ENCODE measurements around the gene COL4A4. TPM values are rescaled to one million over a fixed set of nuclear protein-coding genes. Genes with fewer than 3 reads are reported as not detected.

The COL4A4 gene
- total and polyA plus RNA-seq, 2 of the 13 experiments (the other 11 are each of a cell fraction or from before 2014, with no cell fraction given) = not detected

- POLR2A ChIA-PET = no interaction called here
- FAIRE-seq = no peak
- Histone ChIP-seq H3K9ac (ENCODE audit: insufficient read depth, low read depth, low read length) (no peak overlapping the region), H3K4me3 (replicated peaks in 1 of 3; ENCODE audit: insufficient read depth in 1 of 3, low read depth in 2 of 3, low read length in 3 of 3) (no peak overlapping the region), H3K4me1 (ENCODE audit: insufficient read depth, low read length) (no peaks in the 10 kb centered on the region), H3K27me3 (ENCODE audit: control insufficient read depth in 1 of 2, insufficient read depth in 2 of 2, low read length in 2 of 2) (no peaks in the 10 kb centered on the region), H3K79me2 (ENCODE audit: insufficient read depth, low read length) (no peaks in the 10 kb centered on the region), H3K9me3 (ENCODE audit: low read length) (no peaks in the 10 kb centered on the region), H3K27ac (ENCODE audit: extremely low read length, insufficient read depth, low read length) (no peak overlapping the region), H3K4me2 (ENCODE audit: low read depth, low read length) (no peak overlapping the region), H2AFZ (ENCODE audit: low read length) (no peak overlapping the region), H4K20me1 (ENCODE audit: insufficient read depth, low read length) (no peaks in the 10 kb centered on the region), H3K36me3 (replicated peaks in 1 of 2; ENCODE audit: control insufficient read depth in 1 of 2, insufficient read depth in 2 of 2, low read length in 2 of 2) (no peaks in the 10 kb centered on the region)
- CTCF ChIA-PET (ENCODE audit: low intra/inter-chr PET ratio, low total read pairs) = no interaction called here
- 2% methylated on average over 4 of the region's 4 CpGs for WGBS (ENCODE audit: low lambda C conversion rate)
- intact Hi-C loops (cut with micrococcal nuclease; ENCODE audit: unreplicated experiment) (no loop called here), in situ Hi-C loops (cut with HindIII; ENCODE audit: extremely low pct_ligation_motif_present, low pct_unique_long_range_greater_than_20kb) (no loop called here)
- ATAC-seq = no peak
- BruUV-seq (replicated peaks) = no TSS peak
- no peak for DNase-seq (ENCODE audit: low spot score)
- TF ChIP-seq ZNF180 (CRISPR knock-in tag; IDR thresholded peaks at IDR 0.05; ENCODE audit: borderline replicate concordance, low read depth) (no peak), ZNF253 (CRISPR knock-in tag; IDR thresholded peaks at IDR 0.05; ENCODE audit: borderline replicate concordance) (no peak), ZNF234 (CRISPR knock-in tag; conservative IDR thresholded peaks at IDR 0.05) (no peak), ZNF549 (CRISPR knock-in tag; IDR thresholded peaks at IDR 0.05) (no peak), SNAPC2 (CRISPR knock-in tag; IDR thresholded peaks at IDR 0.05) (no peak), ZNF3 (CRISPR knock-in tag; IDR thresholded peaks at IDR 0.05) (no peak), PBX2 (CRISPR knock-in tag; IDR thresholded peaks at IDR 0.05) (no peak), ZNF839 (CRISPR knock-in tag; IDR thresholded peaks at IDR 0.05; ENCODE audit: borderline replicate concordance) (no peak), ZNF558 (CRISPR knock-in tag; IDR thresholded peaks at IDR 0.05; ENCODE audit: borderline replicate concordance) (no peak), TEAD2 (CRISPR knock-in tag; IDR thresholded peaks at IDR 0.05) (no peak), POLR2G (IDR thresholded peaks at IDR 0.05; ENCODE audit: low read depth, low read length) (no peak), ZFP36L1 (CRISPR knock-in tag; IDR thresholded peaks at IDR 0.05) (no peak), ERF (CRISPR knock-in tag; IDR thresholded peaks at IDR 0.05) (no peak), HMG20A (CRISPR knock-in tag; IDR thresholded peaks at IDR 0.05; ENCODE audit: borderline replicate concordance) (no peak), HNRNPH1 (optimal IDR thresholded peaks at IDR 0.05; ENCODE audit: low read depth, low read length) (no peak)
- TF ChIP-seq, protein P1, sequence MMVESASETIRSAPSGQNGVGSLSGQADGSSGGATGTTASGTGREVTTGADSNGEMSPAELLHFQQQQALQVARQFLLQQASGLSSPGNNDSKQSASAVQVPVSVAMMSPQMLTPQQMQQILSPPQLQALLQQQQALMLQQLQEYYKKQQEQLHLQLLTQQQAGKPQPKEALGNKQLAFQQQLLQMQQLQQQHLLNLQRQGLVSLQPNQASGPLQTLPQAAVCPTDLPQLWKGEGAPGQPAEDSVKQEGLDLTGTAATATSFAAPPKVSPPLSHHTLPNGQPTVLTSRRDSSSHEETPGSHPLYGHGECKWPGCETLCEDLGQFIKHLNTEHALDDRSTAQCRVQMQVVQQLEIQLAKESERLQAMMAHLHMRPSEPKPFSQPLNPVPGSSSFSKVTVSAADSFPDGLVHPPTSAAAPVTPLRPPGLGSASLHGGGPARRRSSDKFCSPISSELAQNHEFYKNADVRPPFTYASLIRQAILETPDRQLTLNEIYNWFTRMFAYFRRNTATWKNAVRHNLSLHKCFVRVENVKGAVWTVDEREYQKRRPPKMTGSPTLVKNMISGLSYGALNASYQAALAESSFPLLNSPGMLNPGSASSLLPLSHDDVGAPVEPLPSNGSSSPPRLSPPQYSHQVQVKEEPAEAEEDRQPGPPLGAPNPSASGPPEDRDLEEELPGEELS (CRISPR knock-in tag; IDR thresholded peaks at IDR 0.05) = no peak
- TF ChIP-seq, protein P2, sequence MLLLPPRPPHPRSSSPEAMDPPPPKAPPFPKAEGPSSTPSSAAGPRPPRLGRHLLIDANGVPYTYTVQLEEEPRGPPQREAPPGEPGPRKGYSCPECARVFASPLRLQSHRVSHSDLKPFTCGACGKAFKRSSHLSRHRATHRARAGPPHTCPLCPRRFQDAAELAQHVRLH (CRISPR knock-in tag; IDR thresholded peaks at IDR 0.05; ENCODE audit: borderline replicate concordance, low read depth) = no peak
- TF ChIP-seq, protein P3, sequence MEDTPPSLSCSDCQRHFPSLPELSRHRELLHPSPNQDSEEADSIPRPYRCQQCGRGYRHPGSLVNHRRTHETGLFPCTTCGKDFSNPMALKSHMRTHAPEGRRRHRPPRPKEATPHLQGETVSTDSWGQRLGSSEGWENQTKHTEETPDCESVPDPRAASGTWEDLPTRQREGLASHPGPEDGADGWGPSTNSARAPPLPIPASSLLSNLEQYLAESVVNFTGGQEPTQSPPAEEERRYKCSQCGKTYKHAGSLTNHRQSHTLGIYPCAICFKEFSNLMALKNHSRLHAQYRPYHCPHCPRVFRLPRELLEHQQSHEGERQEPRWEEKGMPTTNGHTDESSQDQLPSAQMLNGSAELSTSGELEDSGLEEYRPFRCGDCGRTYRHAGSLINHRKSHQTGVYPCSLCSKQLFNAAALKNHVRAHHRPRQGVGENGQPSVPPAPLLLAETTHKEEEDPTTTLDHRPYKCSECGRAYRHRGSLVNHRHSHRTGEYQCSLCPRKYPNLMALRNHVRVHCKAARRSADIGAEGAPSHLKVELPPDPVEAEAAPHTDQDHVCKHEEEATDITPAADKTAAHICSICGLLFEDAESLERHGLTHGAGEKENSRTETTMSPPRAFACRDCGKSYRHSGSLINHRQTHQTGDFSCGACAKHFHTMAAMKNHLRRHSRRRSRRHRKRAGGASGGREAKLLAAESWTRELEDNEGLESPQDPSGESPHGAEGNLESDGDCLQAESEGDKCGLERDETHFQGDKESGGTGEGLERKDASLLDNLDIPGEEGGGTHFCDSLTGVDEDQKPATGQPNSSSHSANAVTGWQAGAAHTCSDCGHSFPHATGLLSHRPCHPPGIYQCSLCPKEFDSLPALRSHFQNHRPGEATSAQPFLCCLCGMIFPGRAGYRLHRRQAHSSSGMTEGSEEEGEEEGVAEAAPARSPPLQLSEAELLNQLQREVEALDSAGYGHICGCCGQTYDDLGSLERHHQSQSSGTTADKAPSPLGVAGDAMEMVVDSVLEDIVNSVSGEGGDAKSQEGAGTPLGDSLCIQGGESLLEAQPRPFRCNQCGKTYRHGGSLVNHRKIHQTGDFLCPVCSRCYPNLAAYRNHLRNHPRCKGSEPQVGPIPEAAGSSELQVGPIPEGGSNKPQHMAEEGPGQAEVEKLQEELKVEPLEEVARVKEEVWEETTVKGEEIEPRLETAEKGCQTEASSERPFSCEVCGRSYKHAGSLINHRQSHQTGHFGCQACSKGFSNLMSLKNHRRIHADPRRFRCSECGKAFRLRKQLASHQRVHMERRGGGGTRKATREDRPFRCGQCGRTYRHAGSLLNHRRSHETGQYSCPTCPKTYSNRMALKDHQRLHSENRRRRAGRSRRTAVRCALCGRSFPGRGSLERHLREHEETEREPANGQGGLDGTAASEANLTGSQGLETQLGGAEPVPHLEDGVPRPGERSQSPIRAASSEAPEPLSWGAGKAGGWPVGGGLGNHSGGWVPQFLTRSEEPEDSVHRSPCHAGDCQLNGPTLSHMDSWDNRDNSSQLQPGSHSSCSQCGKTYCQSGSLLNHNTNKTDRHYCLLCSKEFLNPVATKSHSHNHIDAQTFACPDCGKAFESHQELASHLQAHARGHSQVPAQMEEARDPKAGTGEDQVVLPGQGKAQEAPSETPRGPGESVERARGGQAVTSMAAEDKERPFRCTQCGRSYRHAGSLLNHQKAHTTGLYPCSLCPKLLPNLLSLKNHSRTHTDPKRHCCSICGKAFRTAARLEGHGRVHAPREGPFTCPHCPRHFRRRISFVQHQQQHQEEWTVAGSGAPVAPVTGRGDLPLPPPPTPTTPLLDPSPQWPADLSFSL (CRISPR knock-in tag; IDR thresholded peaks at IDR 0.05) = no peak
Observed at GRCh38 chr2:227153307-227153706, 10.7 kb downstream of the COL4A4 start.

Measured in HepG2 (cell line).